ENCODE measurements around the gene UACA.

GRCh38 chr15:70703096-70703878 is 60.1 kb downstream of the UACA start:
- TF ChIP-seq, protein P1, sequence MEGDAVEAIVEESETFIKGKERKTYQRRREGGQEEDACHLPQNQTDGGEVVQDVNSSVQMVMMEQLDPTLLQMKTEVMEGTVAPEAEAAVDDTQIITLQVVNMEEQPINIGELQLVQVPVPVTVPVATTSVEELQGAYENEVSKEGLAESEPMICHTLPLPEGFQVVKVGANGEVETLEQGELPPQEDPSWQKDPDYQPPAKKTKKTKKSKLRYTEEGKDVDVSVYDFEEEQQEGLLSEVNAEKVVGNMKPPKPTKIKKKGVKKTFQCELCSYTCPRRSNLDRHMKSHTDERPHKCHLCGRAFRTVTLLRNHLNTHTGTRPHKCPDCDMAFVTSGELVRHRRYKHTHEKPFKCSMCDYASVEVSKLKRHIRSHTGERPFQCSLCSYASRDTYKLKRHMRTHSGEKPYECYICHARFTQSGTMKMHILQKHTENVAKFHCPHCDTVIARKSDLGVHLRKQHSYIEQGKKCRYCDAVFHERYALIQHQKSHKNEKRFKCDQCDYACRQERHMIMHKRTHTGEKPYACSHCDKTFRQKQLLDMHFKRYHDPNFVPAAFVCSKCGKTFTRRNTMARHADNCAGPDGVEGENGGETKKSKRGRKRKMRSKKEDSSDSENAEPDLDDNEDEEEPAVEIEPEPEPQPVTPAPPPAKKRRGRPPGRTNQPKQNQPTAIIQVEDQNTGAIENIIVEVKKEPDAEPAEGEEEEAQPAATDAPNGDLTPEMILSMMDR (conservative IDR thresholded peaks at IDR 0.05): no peak
- no peak for TF ChIP-seq EZH2 (IDR thresholded peaks at IDR 0.05; ENCODE audit: low read depth)

All from PC-9 (cell line).